Measurements from ENCODE around the gene KIF18B.

The KIF18B gene

GRCh38 chr17:44914698-44915271 is 32.8 kb downstream of the KIF18B start:
- TF ChIP-seq CTCF (IDR thresholded peaks at IDR 0.05; ENCODE audit: low read depth, low read length): no peak
- H3K4me3 ChIP-seq (replicated peaks in 1 of 2; ENCODE audit: low read depth in 2 of 2, low read length in 2 of 2): no peak overlapping the region
- DNase-seq (ENCODE audit: low read depth in 2 of 2): no peak

GRCh38 chr17:44914148-44914547 is 33.4 kb downstream of the KIF18B start:
- no peak overlapping the region for H3K4me3 ChIP-seq (replicated peaks in 1 of 2; ENCODE audit: low read depth in 2 of 2, low read length in 2 of 2)
- no peak for TF ChIP-seq CTCF (IDR thresholded peaks at IDR 0.05; ENCODE audit: low read depth, low read length)
- no peak for DNase-seq (ENCODE audit: low read depth in 2 of 2)

- no peak overlapping the region for H3K4me3 ChIP-seq (replicated peaks in 1 of 2; ENCODE audit: low read depth in 2 of 2, low read length in 2 of 2)
- DNase-seq (ENCODE audit: low read depth in 2 of 2): no peak
- no peak for TF ChIP-seq CTCF (IDR thresholded peaks at IDR 0.05; ENCODE audit: low read depth, low read length)
These were observed 33.9 kb downstream of the KIF18B start for GRCh38 chr17:44913676-44914075.

- no peak for TF ChIP-seq CTCF (IDR thresholded peaks at IDR 0.05; ENCODE audit: low read depth, low read length)
- DNase-seq (ENCODE audit: low read depth in 2 of 2): no peak
- no peak overlapping the region for H3K4me3 ChIP-seq (replicated peaks in 1 of 2; ENCODE audit: low read depth in 2 of 2, low read length in 2 of 2)
These were observed 34.6 kb downstream of the KIF18B start for GRCh38 chr17:44912763-44913544.

- peak; percentile 49 to 53 for DNase-seq (ENCODE audit: low read depth in 2 of 2)
- no peak overlapping the region for H3K4me3 ChIP-seq (replicated peaks in 1 of 2; ENCODE audit: low read depth in 2 of 2, low read length in 2 of 2)
- peak; percentile 68 for TF ChIP-seq CTCF (IDR thresholded peaks at IDR 0.05; ENCODE audit: low read depth, low read length)
These were observed 36.2 kb downstream of the KIF18B start for GRCh38 chr17:44911133-44912001.

- DNase-seq (ENCODE audit: low read depth in 2 of 2): no peak
- no peak overlapping the region for H3K4me3 ChIP-seq (replicated peaks in 1 of 2; ENCODE audit: low read depth in 2 of 2, low read length in 2 of 2)
- TF ChIP-seq CTCF (IDR thresholded peaks at IDR 0.05; ENCODE audit: low read depth, low read length): no peak
These were observed 37.1 kb downstream of the KIF18B start for GRCh38 chr17:44910231-44911106.
